Measurements from ENCODE around the gene DCDC1. TPM values are rescaled to one million over a fixed set of nuclear protein-coding genes. Genes with fewer than 3 reads are reported as not detected.

DCDC1 gene
- total and polyA plus RNA-seq, 9 of the 15 experiments (the other 6 are each of a cell fraction or from before 2014, with no cell fraction given) = 0.05 to 0.18 (median 0.08) TPM; not detected in 3

DNA sequence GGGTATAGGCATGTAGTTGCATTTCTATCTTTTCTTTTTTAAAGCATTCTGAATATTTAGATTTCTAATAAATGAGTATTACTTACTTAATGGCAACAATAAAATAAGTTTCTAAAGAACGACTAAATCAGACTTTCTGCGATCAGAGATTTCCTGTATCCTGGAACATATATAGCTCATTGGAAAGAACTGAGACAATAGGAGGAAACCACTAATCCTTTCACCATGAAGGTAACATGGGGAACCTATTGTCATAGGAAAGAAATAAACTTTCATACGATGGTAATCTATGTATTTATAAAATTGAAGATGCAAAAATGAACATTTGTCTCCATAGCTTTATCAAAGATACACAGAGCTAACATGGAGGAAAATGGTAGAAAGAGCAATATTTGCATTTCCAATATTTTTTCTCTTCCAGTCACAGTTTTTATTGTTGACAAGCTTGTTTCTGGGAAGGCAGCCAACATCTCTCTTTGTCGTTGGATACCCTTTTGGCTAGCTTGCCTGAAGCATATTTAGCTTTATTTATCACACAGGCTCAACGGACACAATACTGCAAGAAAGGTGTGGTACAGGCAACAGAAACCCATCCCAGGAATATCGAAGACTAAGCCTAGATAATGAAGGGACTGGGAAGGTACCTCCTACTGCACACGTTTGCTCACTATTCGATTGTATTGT is 490.1 kb downstream of the DCDC1 start (continued):
- TF ChIP-seq MYBL2 (IDR thresholded peaks at IDR 0.05; ENCODE audit: low read depth) = no peak
- TF ChIP-seq MYBL2 (CRISPR knock-in tag; IDR thresholded peaks at IDR 0.05; ENCODE audit: borderline replicate concordance) = no peak
- TF ChIP-seq, protein P1, sequence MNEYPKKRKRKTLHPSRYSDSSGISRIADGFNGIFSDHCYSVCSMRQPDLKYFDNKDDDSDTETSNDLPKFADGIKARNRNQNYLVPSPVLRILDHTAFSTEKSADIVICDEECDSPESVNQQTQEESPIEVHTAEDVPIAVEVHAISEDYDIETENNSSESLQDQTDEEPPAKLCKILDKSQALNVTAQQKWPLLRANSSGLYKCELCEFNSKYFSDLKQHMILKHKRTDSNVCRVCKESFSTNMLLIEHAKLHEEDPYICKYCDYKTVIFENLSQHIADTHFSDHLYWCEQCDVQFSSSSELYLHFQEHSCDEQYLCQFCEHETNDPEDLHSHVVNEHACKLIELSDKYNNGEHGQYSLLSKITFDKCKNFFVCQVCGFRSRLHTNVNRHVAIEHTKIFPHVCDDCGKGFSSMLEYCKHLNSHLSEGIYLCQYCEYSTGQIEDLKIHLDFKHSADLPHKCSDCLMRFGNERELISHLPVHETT (CRISPR knock-in tag; conservative IDR thresholded peaks at IDR 0.05 in 1 of 2, IDR thresholded peaks at IDR 0.05 in 1 of 2) = no peak

DNA sequence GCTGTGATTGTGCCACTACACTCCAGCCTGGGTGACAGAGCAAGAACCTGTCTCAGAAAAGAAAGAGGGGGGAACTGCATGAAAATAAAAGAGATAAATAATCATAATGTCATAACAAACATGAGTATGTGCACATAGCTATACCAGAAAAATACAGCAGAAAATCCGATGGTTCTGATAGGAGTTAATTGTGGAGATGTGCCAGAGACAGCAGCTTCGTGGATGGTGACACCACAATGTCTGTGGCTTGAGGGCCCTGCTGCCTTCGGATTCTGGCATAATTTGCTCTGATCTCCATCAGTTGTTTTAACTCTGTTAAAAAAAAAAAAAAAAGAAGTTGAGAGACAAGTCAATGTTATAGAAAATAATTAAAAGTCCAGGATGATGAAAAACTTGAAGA is 491.1 kb downstream of the DCDC1 start:
- Histone ChIP-seq H2AFZ (ENCODE audit: low read depth, low read length) (no peak overlapping the region), H3K36me3 (ENCODE audit: control insufficient read depth, insufficient read depth, low read length) (no peaks in the 10 kb centered on the region), H3K9me1 (ENCODE audit: control insufficient read depth, insufficient read depth, low read length) (no peaks in the 10 kb centered on the region), H3K4me1 (replicated peaks in 1 of 2; ENCODE audit: control insufficient read depth in 2 of 2, insufficient read depth in 2 of 2, low read length in 2 of 2) (no peaks in the 10 kb centered on the region), H3K4me3 (no peak overlapping the region), H3K27ac (ENCODE audit: extremely low read depth, low read depth, low read length) (no peak overlapping the region), H3K4me2 (ENCODE audit: insufficient read depth, low read length) (no peak overlapping the region), H3K9me3 (replicated peaks; ENCODE audit: control insufficient read depth, insufficient read depth, low read depth, low read length) (no peaks in the 10 kb centered on the region), H3K27me3 (ENCODE audit: control insufficient read depth in 2 of 2, insufficient read depth in 2 of 2, low read length in 2 of 2) (no peaks in the 10 kb centered on the region), H3K9ac (ENCODE audit: insufficient read depth in 1 of 2, low read depth in 2 of 2, low read length in 2 of 2) (no peak overlapping the region), H4K20me1 (replicated peaks; ENCODE audit: control insufficient read depth, insufficient read depth, low read length) (no peaks in the 10 kb centered on the region), H3K79me2 (ENCODE audit: control insufficient read depth, insufficient read depth, low read length) (no peaks in the 10 kb centered on the region)
- CTCF ChIA-PET (ENCODE audit: low intra/inter-chr PET ratio) = no interaction called here
- ATAC-seq = no peak
- DNase-seq (ENCODE audit: extremely low read depth in 1 of 4, low spot score in 3 of 4) = no peak
- 3% methylated on average over 3 of the region's 3 CpGs for WGBS (ENCODE audit: insufficient coverage, low coverage, missing lambda C conversion rate)
- BruUV-seq (replicated peaks) = no TSS peak
- POLR2A ChIA-PET = no interaction called here
- intact Hi-C loops (cut with micrococcal nuclease) = no loop called here
- no peak for FAIRE-seq
- in situ Hi-C loops (cut with MboI) = no loop called here
- TF ChIP-seq ZNF140 (CRISPR knock-in tag; IDR thresholded peaks at IDR 0.05) = no peak
- no peak for TF ChIP-seq RAD21 (CRISPR knock-in tag; conservative IDR thresholded peaks at IDR 0.05 in 1 of 2, IDR thresholded peaks at IDR 0.05 in 1 of 2)
- TF ChIP-seq CHAMP1 (IDR thresholded peaks at IDR 0.05) = no peak
- TF ChIP-seq PKNOX1 (IDR thresholded peaks at IDR 0.05) = no peak
- no peak for TF ChIP-seq DPF2 (IDR thresholded peaks at IDR 0.05)
- TF ChIP-seq RBM22 (IDR thresholded peaks at IDR 0.05; ENCODE audit: low read depth, low read length, poor library complexity, severe bottlenecking) = no peak
- TF ChIP-seq WHSC1 (IDR thresholded peaks at IDR 0.05; ENCODE audit: low read length) = no peak
- TF ChIP-seq DIDO1 (tag; IDR thresholded peaks at IDR 0.05; ENCODE audit: low read depth) = no peak
- TF ChIP-seq ZNF253 (CRISPR knock-in tag; conservative IDR thresholded peaks at IDR 0.05) = no peak

All from K562 (cell line).